ENCODE measurements around the gene UBE2D3.

The UBE2D3 gene

DNA sequence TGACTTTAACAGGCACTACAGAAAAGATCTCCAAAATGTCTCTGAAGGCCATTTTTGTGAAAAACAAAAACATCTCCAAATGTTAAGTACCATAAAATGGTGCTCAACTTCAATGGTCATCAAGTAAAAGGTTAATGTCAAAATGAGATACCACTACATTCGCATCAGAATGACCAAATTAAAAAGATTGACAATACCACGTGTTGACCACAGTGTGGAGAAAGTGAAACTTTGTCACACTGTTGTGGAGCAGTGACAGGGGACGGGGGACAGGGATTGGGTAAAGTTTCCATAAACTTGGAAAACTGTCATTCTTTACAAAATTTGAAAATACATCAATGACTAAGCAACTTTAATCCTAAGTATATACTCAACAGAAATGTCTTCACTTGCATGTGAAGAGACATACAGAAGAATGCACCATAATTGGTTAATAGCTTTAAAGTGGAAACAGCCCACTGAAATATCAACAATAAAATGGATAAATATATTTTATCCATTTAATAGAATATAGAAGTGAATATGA, 22.3 kb upstream of the UBE2D3 start:
- no peak overlapping the region for H3K4me3 ChIP-seq (ENCODE audit: low read length)
- TF ChIP-seq CTCF (IDR thresholded peaks at IDR 0.05; ENCODE audit: low read length) (no peak), EZH2phosphoT487 (IDR thresholded peaks at IDR 0.05; ENCODE audit: low read length) (no peak), EZH2 (optimal IDR thresholded peaks at IDR 0.05; ENCODE audit: low read depth, low read length) (no peak)
- no peak overlapping the region for H2AFZ ChIP-seq (ENCODE audit: low read length)
- no peaks in the 10 kb centered on the region for H3K9me2 ChIP-seq (replicated peaks; ENCODE audit: insufficient read depth, low read length)
- H4K20me1 ChIP-seq (ENCODE audit: insufficient read depth, low read length), result no peaks in the 10 kb centered on the region
- H3K9me3 ChIP-seq (replicated peaks; ENCODE audit: insufficient read depth, low read length), result no peaks in the 10 kb centered on the region
- no peak overlapping the region for H3K9ac ChIP-seq (ENCODE audit: low read length)
- no peak overlapping the region for H3K4me2 ChIP-seq (ENCODE audit: low read depth, low read length)
- no peaks in the 10 kb centered on the region for H3K27me3 ChIP-seq (replicated peaks; ENCODE audit: insufficient read depth, low read length)
- H3K4me1 ChIP-seq (ENCODE audit: low read length), result no peaks in the 10 kb centered on the region
- no peaks in the 10 kb centered on the region for H3K79me2 ChIP-seq (ENCODE audit: low read length)
- DNase-seq, result no peak
- no peaks in the 10 kb centered on the region; the same call in 1 of the 2 replicates for H3F3A ChIP-seq (ENCODE audit: insufficient read depth, low read length)
- no peaks in the 10 kb centered on the region for H3K36me3 ChIP-seq (replicated peaks; ENCODE audit: insufficient read depth, low read length)
- no peak overlapping the region for H3K27ac ChIP-seq (ENCODE audit: low read length)

DNA sequence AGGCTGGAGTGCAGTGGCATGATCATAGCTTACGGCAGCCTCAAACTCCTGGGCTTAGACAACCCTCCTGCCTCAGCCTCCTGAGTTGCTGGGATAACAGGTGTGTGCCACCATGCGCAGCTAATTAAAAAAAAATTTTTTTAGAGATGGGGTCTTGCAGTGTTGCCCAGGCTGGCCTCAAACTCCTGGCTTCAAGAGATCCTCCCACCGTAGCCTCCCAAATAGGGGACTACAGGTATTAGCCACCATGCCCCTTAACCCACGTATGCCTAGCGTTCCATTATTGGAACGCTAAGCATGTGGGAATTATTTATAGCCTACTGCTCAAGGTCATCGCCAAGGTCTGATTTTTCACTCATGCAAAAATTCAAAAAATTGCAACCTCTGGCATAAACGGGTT, 20.3 kb upstream of the UBE2D3 start:
- no peaks in the 10 kb centered on the region for H3K27me3 ChIP-seq (replicated peaks; ENCODE audit: insufficient read depth, low read length)

DNA sequence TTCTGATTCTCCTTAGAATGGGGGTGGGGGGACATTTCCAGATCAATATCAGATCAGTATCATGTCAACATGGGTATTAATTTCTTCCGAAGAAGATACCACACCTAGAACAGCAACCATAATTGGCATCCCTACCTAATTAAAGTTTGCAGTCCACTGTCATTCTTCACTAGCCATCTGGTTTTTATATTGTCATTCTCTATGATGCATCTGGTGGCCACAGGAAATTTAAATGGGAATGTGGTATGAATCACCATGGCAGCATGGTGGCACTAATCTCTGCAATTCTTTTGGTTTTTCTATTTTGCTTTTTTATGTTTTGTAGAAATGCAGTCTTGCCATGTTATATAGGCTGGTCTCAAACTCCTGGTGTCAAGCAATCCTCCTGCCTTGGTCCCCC, 16.6 kb upstream of the UBE2D3 start:
- H3K36me3 ChIP-seq (replicated peaks; ENCODE audit: insufficient read depth, low read length), result no peaks in the 10 kb centered on the region
- no peaks in the 10 kb centered on the region for H3K9me3 ChIP-seq (replicated peaks; ENCODE audit: insufficient read depth, low read length)
- H3K4me2 ChIP-seq (ENCODE audit: low read depth, low read length), result no peak overlapping the region
- H3K4me1 ChIP-seq (ENCODE audit: low read length), result no peaks in the 10 kb centered on the region
- H3K4me3 ChIP-seq (ENCODE audit: low read length), result no peak overlapping the region
- H3K27ac ChIP-seq (ENCODE audit: low read length), result no peak overlapping the region
- H3K9ac ChIP-seq (ENCODE audit: low read length), result no peak overlapping the region
- no peak for TF ChIP-seq CTCF (IDR thresholded peaks at IDR 0.05; ENCODE audit: low read length)
- TF ChIP-seq EZH2phosphoT487 (IDR thresholded peaks at IDR 0.05; ENCODE audit: low read length), result no peak
- no peak for TF ChIP-seq EZH2 (optimal IDR thresholded peaks at IDR 0.05; ENCODE audit: low read depth, low read length)
- H2AFZ ChIP-seq (ENCODE audit: low read length), result no peak overlapping the region
- H3K79me2 ChIP-seq (ENCODE audit: low read length), result no peaks in the 10 kb centered on the region
- no peaks in the 10 kb centered on the region for H3K27me3 ChIP-seq (replicated peaks; ENCODE audit: insufficient read depth, low read length)
- H3F3A ChIP-seq (ENCODE audit: insufficient read depth, low read length), result no peaks in the 10 kb centered on the region
- H4K20me1 ChIP-seq (ENCODE audit: insufficient read depth, low read length), result no peaks in the 10 kb centered on the region
- DNase-seq, result no peak
- H3K9me2 ChIP-seq (replicated peaks; ENCODE audit: insufficient read depth, low read length), result no peaks in the 10 kb centered on the region

More for the DNA sequence above, 20.3 kb upstream of the UBE2D3 start:
- TF ChIP-seq EZH2 (optimal IDR thresholded peaks at IDR 0.05; ENCODE audit: low read depth, low read length) (no peak), CTCF (IDR thresholded peaks at IDR 0.05; ENCODE audit: low read length) (no peak), EZH2phosphoT487 (IDR thresholded peaks at IDR 0.05; ENCODE audit: low read length) (no peak)
- no peaks in the 10 kb centered on the region for H3K79me2 ChIP-seq (ENCODE audit: low read length)
- no peak for DNase-seq
- H3K4me3 ChIP-seq (ENCODE audit: low read length), result no peak overlapping the region
- H3K36me3 ChIP-seq (replicated peaks; ENCODE audit: insufficient read depth, low read length), result no peaks in the 10 kb centered on the region
- no peak overlapping the region for H3K4me2 ChIP-seq (ENCODE audit: low read depth, low read length)
- no peak overlapping the region for H3K9ac ChIP-seq (ENCODE audit: low read length)
- no peaks in the 10 kb centered on the region for H4K20me1 ChIP-seq (ENCODE audit: insufficient read depth, low read length)
- no peaks in the 10 kb centered on the region for H3K9me2 ChIP-seq (replicated peaks; ENCODE audit: insufficient read depth, low read length)
- H3F3A ChIP-seq (ENCODE audit: insufficient read depth, low read length), result no peaks in the 10 kb centered on the region; the same call in 1 of the 2 replicates
- no peak overlapping the region for H3K27ac ChIP-seq (ENCODE audit: low read length)
- no peaks in the 10 kb centered on the region for H3K4me1 ChIP-seq (ENCODE audit: low read length)
- no peaks in the 10 kb centered on the region for H3K9me3 ChIP-seq (replicated peaks; ENCODE audit: insufficient read depth, low read length)
- no peak overlapping the region for H2AFZ ChIP-seq (ENCODE audit: low read length)
